HUDEP-2 (cell line): Measurements from ENCODE around the gene DACH1.
"Not testable (repeated sequence)": the region's sequence is repeated elsewhere in the genome, so short reads cannot be mapped to it uniquely, and the experiment has no call there.

ENCODE experiments used
- DNase-seq, 76 experiments: peaks; one replicate each; lab custom pipeline; 2025; ENCODE audit not compliant: unreplicated experiment in 76 of 76; lab: John Stamatoyannopoulos, UW

The DACH1 gene

GRCh38 chr13:71867131-71867814 lies at the start of gene DACH1:
Gene DACH1 (minus strand): TSS chr13:71867204.
- DNase-seq = peak in 58 of 76 experiments; percentile 1 to 74 (median 32)

GRCh38 chr13:71913717-71914116 lies 46.7 kb upstream of the DACH1 start:
- DNase-seq = no peak

- DNase-seq = no peak
Measured at GRCh38 chr13:71912524-71912923, 45.5 kb upstream of the DACH1 start.

GRCh38 chr13:71906448-71906847 lies 39.4 kb upstream of the DACH1 start:
- DNase-seq = peak in 71 of 76 experiments; percentile 7 to 97 (median 79)

- no peak for DNase-seq
Measured at GRCh38 chr13:71902676-71903075, 35.7 kb upstream of the DACH1 start.

GRCh38 chr13:71893506-71893905 lies 26.5 kb upstream of the DACH1 start:
- DNase-seq = not testable (repeated sequence)

GRCh38 chr13:71886880-71887279 lies 19.9 kb upstream of the DACH1 start:
- no peak for DNase-seq

GRCh38 chr13:71882120-71882519 lies 15.1 kb upstream of the DACH1 start:
- DNase-seq = no peak

- DNase-seq = no peak
Measured at GRCh38 chr13:71880753-71881541, 13.9 kb upstream of the DACH1 start.

GRCh38 chr13:71879808-71880344 lies 12.9 kb upstream of the DACH1 start:
- DNase-seq = no peak

- DNase-seq = peak in 38 of 76 experiments; percentile 0 to 67 (median 35)
Measured at GRCh38 chr13:71879129-71879535, 12.1 kb upstream of the DACH1 start.

GRCh38 chr13:71877256-71877653 lies 10.3 kb upstream of the DACH1 start:
- DNase-seq = no peak

GRCh38 chr13:71876648-71877255 lies 9.7 kb upstream of the DACH1 start:
- no peak for DNase-seq

- DNase-seq = no peak
Measured at GRCh38 chr13:71875823-71876222, 8.8 kb upstream of the DACH1 start.

GRCh38 chr13:71874458-71874857 lies 7.5 kb upstream of the DACH1 start:
- DNase-seq = no peak

GRCh38 chr13:71873418-71874247 lies 6.6 kb upstream of the DACH1 start:
- DNase-seq = no peak

GRCh38 chr13:71871844-71872243 lies 4.8 kb upstream of the DACH1 start:
- DNase-seq = no peak

GRCh38 chr13:71871176-71871754 lies 4.3 kb upstream of the DACH1 start:
- DNase-seq = no peak

- no peak for DNase-seq
Measured at GRCh38 chr13:71870100-71870499, 3.1 kb upstream of the DACH1 start.

GRCh38 chr13:71869274-71869673 lies 2.3 kb upstream of the DACH1 start:
- DNase-seq = no peak
